ENCODE results near the gene SACS.

GRCh38 chr13:23348262-23349127 lies 85.0 kb downstream of the SACS start:
- TF ChIP-seq CTCF (IDR thresholded peaks at IDR 0.05; ENCODE audit: poor library complexity) (no peak), EZH2phosphoT487 (IDR thresholded peaks at IDR 0.05; ENCODE audit: low read depth, severe bottlenecking, unreplicated experiment) (no peak)

Data from hepatocyte (in vitro differentiated cells).